Hepatocyte (in vitro differentiated cells): ENCODE measurements around the gene UGT1A7. TPM values are rescaled to one million over a fixed set of nuclear protein-coding genes. Genes with fewer than 3 reads are reported as not detected.

Source experiments
- DNase-seq: peaks from one replicate; pipeline ENCODE4 v3.0.0-alpha.2; 2016; ENCODE audit warnings: low spot score
- H2AFZ ChIP-seq: fragments of 200-600 bp; sonication (generic); 2 replicates; pipeline ENCODE4 v1.6.0; 2016; ENCODE audit warnings: antibody characterized with exemption, mild to moderate bottlenecking
- H3K27ac ChIP-seq: fragments of 200-600 bp; sonication (generic); 2 replicates; pipeline ENCODE4 v1.5.1; 2016; ENCODE audit warnings: mild to moderate bottlenecking
- H3K27me3 ChIP-seq: fragments of 200-600 bp; sonication (generic); 2 replicates; pipeline ENCODE4 v1.6.1; 2016
- H3K36me3 ChIP-seq: fragments of 200-600 bp; sonication (generic); replicated peaks from 2 replicates; pipeline ENCODE4 v1.5.1; 2016; ENCODE audit warnings: low read depth; ENCODE audit not compliant: insufficient read depth
- H3K4me1 ChIP-seq: fragments of 200-600 bp; sonication (generic); 2 replicates; pipeline ENCODE4 v1.5.1; 2016; ENCODE audit warnings: mild to moderate bottlenecking, moderate library complexity; ENCODE audit not compliant: insufficient read depth
- H3K4me2 ChIP-seq: fragments of 200-600 bp; sonication (generic); 2 replicates; pipeline ENCODE4 v1.6.0; 2016
- H3K4me3 ChIP-seq: fragments of 200-600 bp; sonication (generic); 2 replicates; pipeline ENCODE4 v1.5.1; 2016; ENCODE audit warnings: mild to moderate bottlenecking
- H3K79me2 ChIP-seq: fragments of 200-600 bp; sonication (generic); 2 replicates; pipeline ENCODE4 v1.6.0; 2017; ENCODE audit warnings: mild to moderate bottlenecking
- H3K9me2 ChIP-seq: fragments of 200-600 bp; sonication (generic); replicated peaks from 2 replicates; pipeline ENCODE4 v1.6.0; 2017; ENCODE audit warnings: mild to moderate bottlenecking; ENCODE audit not compliant: insufficient read depth
- H3K9me3 ChIP-seq: fragments of 200-600 bp; sonication (generic); 2 replicates; pipeline ENCODE4 v1.5.1; 2016; ENCODE audit warnings: low read depth, mild to moderate bottlenecking
- H4K20me1 ChIP-seq: fragments of 200-600 bp; sonication (generic); 2 replicates; pipeline ENCODE4 v1.6.0; 2016; ENCODE audit warnings: mild to moderate bottlenecking; ENCODE audit not compliant: insufficient read depth, poor library complexity, severe bottlenecking
- CTCF ChIP-seq: fragments of 200-600 bp; sonication (generic); IDR thresholded peaks from 2 replicates; pipeline ENCODE4 v1.5.1; 2016; ENCODE audit warnings: antibody characterized with exemption, mild to moderate bottlenecking; ENCODE audit not compliant: poor library complexity
- EZH2 ChIP-seq: fragments of 200-600 bp; sonication (generic); IDR thresholded peaks from 2 replicates; pipeline ENCODE4 v1.6.1; 2016; ENCODE audit warnings: antibody characterized with exemption, mild to moderate bottlenecking, borderline replicate concordance
- EZH2phosphoT487 ChIP-seq: fragments of 200-600 bp; sonication (generic); IDR thresholded peaks from one replicate; pipeline ENCODE4 v1.6.1; 2018; ENCODE audit warnings: antibody characterized with exemption, mild to moderate bottlenecking, low read depth, moderate library complexity; ENCODE audit not compliant: unreplicated experiment, severe bottlenecking
- WGBS: methylation state at CpG from one replicate; pipeline ENCODE4 v1.1.6; 2016; ENCODE audit warnings: low lambda C conversion rate; ENCODE audit errors: missing lambda C conversion rate; 5-methylcytosine and 5-hydroxymethylcytosine counted together
- polyA plus RNA-seq: library from polyadenylated mRNA; unstranded; fragments of >200 nt; fragmentation: Nextera tagmentation; extraction: Ambion mirVana; gene quantifications from 2 replicates; pipeline ENCODE4 v1.2.1, GENCODE V29; 2016
- total RNA-seq: library from RNA; depleted of rRNA; stranded (reverse); fragments of >200 nt; gene quantifications from 2 replicates; pipeline ENCODE4 v1.2.3, GENCODE V29; 2014

UGT1A7 gene
- total and polyA plus RNA-seq, 2 experiments from 2014 or later = 0.07 TPM; not detected in 1

GRCh38 chr2:233803292-233803911 is 121.7 kb downstream of the UGT1A7 start:
- H3K4me3 ChIP-seq = no peak overlapping the region
- no peaks in the 10 kb centered on the region for H3K79me2 ChIP-seq
- H3K27ac ChIP-seq = no peak overlapping the region
- DNase-seq = no peak
- WGBS = 81% methylated on average over 2 of the region's 2 CpGs
- no peaks in the 10 kb centered on the region for H3K36me3 ChIP-seq
- H3K9me2 ChIP-seq = no peaks in the 10 kb centered on the region
- H3K27me3 ChIP-seq = no peaks in the 10 kb centered on the region
- no peak overlapping the region for H2AFZ ChIP-seq
- TF ChIP-seq CTCF = no peak
- no peak for TF ChIP-seq EZH2phosphoT487
- no peak for TF ChIP-seq EZH2
- H3K4me1 ChIP-seq = no peaks in the 10 kb centered on the region
- H3K9me3 ChIP-seq = no peaks in the 10 kb centered on the region
- H3K4me2 ChIP-seq = no peak overlapping the region
- no peaks in the 10 kb centered on the region for H4K20me1 ChIP-seq

GRCh38 chr2:233803994-233804393 is 122.3 kb downstream of the UGT1A7 start:
- Histone ChIP-seq H3K79me2 (no peaks in the 10 kb centered on the region), H3K27ac (no peak overlapping the region), H2AFZ (no peak overlapping the region), H3K27me3 (no peaks in the 10 kb centered on the region), H3K36me3 (no peaks in the 10 kb centered on the region), H3K4me2 (no peak overlapping the region), H3K4me3 (no peak overlapping the region), H3K9me2 (no peaks in the 10 kb centered on the region), H3K9me3 (no peaks in the 10 kb centered on the region), H4K20me1 (no peaks in the 10 kb centered on the region), H3K4me1 (no peaks in the 10 kb centered on the region)
- TF ChIP-seq CTCF (no peak), EZH2phosphoT487 (no peak), EZH2 (no peak)
- no peak for DNase-seq
- 68% methylated on average over 8 of the region's 8 CpGs for WGBS

GRCh38 chr2:233807215-233807865 is 125.6 kb downstream of the UGT1A7 start:
- Histone ChIP-seq H4K20me1 (no peaks in the 10 kb centered on the region), H3K27ac (no peak overlapping the region), H3K9me2 (no peaks in the 10 kb centered on the region), H3K4me1 (no peaks in the 10 kb centered on the region), H3K27me3 (no peaks in the 10 kb centered on the region), H3K79me2 (no peaks in the 10 kb centered on the region), H2AFZ (no peak overlapping the region), H3K4me3 (no peak overlapping the region), H3K9me3 (no peaks in the 10 kb centered on the region), H3K4me2 (no peak overlapping the region), H3K36me3 (no peaks in the 10 kb centered on the region)
- TF ChIP-seq EZH2phosphoT487 = no peak
- no peak for TF ChIP-seq CTCF
- no peak for TF ChIP-seq EZH2
- DNase-seq = no peak
- 72% methylated on average over 12 of the region's 12 CpGs for WGBS
